DMS153 (cell line): ENCODE results near the gene TRAPPC6A.

Source experiments
- DNase-seq: peaks from one replicate; lab custom pipeline; 2025; lab: John Stamatoyannopoulos, UW

The TRAPPC6A gene

GRCh38 chr19:45149129-45149528 lies 28.9 kb downstream of the TRAPPC6A start:
- no peak for DNase-seq

DNA sequence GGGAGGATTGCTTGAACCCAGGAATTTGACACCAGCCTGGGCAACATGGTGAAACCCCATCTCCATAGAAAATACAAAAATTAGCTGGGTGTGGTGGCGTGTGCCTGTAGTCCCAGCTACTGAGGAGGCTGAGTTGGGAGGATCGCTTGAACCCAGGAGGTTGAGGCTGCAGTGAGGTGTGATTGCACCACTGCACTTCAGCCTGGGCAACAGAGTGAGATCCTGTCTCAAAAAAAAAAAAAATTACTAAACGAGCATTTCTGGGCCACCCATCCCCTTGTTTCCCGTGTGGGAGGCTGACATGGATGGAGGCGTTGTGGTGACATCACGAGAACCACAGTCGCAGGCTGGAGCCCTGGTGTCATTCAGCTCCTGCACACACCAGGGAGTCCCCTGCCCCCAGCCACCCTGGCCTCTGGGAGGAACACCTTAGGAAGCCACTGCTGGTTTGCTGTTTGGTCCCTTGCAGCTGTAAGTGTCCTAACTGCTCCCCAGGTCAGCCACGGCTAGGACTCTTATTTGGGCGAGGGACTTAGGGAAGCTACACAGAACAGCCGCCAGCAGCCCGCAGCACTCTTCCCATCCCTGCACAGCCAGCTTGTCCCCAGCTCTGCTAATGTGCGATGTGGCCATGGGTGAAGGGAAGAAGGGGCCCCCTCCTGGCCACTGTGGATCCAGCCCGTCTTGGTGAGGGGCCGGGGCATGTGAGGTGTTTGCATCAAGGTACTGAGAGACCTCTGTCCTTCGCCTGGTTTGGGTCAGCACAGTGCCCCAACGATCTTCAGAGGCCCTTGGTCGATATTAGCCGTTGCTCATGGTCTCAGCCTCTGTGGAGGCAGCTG lies 30.0 kb downstream of the TRAPPC6A start:
- DNase-seq, result no peak

- DNase-seq, result no peak
Measured at GRCh38 chr19:45146741-45147205, 31.3 kb downstream of the TRAPPC6A start.

GRCh38 chr19:45146251-45146650 lies 31.8 kb downstream of the TRAPPC6A start:
- DNase-seq, result no peak

GRCh38 chr19:45145270-45146189 lies 32.5 kb downstream of the TRAPPC6A start:
- DNase-seq, result no peak

DNA sequence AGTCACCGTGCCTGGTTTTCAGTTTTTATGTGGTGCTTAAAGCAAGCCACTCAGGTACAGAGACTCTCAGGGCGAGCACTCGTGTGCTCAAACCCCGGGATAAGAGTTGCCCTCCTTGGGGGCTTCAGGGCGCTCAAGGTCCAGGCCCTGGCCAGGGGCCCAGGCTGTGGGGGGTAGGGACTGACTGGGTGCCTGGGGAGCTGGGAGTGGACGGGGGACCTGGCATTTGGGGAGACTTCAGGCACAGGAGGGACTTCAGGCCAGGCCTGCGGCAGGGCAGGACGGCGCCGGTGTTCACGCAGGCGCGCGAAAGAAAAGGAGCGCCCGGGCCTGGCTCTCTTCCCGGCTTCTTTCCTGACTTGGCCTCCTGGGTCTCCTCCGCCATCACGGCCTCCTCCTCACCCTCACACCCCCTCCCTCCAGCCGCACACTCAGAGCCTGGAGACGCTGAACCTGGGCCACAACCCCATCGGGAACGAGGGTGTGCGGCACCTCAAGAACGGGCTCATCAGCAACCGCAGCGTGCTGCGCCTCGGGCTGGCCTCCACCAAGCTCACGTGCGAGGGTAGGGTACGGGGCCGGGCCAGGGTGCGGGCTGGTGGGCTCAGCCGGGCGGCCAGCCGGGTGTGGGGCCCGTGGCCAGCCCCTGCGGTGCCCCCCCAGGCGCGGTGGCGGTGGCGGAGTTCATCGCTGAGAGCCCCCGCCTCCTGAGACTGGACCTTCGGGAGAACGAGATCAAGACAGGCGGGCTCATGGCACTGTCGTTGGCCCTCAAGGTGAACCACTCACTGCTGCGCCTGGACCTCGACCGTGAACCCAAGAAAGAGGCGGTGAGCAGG lies 33.4 kb downstream of the TRAPPC6A start:
- no peak for DNase-seq

- no peak for DNase-seq
Measured at GRCh38 chr19:45142726-45143110, 35.3 kb downstream of the TRAPPC6A start.

DNA sequence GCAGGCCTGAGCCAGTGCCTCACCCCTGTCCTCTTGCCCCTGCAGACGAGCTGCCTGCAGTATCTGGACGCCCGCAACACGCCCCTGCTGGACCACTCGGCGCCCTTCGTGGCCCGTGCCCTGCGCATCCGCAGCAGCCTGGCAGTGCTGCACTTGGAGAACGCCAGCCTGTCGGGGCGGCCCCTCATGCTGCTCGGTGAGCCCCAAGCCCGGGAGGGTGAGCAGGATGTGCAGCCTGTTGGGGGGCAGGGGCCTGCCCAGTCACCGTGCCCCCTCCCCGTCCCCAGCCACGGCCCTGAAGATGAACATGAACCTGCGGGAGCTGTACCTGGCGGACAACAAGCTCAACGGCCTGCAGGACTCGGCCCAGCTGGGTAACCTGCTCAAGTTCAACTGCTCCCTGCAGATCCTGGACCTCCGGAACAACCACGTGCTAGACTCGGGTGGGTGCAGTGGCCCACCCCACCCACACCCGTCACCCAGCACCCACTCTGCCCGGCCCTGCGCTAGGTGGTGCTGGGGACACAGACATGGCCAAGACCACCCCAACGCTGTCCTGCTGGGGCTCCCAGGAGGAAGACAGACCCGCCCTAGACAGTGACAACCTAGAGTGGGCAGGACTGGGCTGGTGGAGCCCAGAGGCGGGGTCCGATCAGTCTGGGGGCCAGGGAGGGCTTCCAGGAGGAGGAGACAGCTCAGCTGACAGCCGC lies 35.9 kb downstream of the TRAPPC6A start:
- DNase-seq, result no peak

GRCh38 chr19:45141203-45141900 lies 36.7 kb downstream of the TRAPPC6A start:
- DNase-seq, result no peak

DNA sequence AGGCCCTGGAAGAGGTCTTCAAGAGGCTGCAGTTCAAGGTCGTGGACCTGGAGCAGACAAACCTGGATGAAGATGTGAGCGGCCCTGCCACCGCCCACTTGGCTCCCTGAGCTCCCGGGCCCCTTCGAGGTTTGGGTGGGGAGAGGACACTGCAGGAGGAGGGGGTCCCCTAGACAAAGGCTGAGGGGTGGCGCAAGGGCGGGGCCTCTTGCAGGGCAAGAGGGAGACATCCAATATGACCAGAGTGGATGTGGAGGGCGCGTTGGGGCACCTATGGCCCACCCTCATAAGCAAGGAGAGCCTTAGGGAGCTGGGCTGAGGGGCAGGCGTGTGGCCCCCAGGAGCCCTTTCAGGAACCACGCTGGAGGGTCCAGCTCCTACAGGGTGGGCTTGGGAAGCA lies 37.5 kb downstream of the TRAPPC6A start:
- no peak for DNase-seq

DNA sequence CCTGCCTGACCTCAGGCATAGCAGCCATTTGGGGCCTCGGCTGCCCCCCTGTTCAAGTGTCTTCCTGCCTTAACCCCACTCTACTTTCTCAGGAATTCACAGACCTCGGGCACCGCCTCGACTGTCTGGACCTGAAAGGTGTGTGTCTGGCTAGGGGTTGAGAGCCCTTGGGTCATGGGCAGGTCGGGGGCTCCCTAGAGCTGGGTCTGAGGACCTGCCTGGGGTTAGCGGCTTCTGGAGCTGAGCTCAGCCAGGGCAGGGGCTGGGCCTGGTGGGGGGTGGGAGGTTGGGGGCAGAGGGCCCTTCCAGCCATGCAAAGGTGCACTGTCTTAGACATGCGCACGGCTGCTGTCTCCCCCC lies 37.9 kb downstream of the TRAPPC6A start:
- no peak for DNase-seq

DNA sequence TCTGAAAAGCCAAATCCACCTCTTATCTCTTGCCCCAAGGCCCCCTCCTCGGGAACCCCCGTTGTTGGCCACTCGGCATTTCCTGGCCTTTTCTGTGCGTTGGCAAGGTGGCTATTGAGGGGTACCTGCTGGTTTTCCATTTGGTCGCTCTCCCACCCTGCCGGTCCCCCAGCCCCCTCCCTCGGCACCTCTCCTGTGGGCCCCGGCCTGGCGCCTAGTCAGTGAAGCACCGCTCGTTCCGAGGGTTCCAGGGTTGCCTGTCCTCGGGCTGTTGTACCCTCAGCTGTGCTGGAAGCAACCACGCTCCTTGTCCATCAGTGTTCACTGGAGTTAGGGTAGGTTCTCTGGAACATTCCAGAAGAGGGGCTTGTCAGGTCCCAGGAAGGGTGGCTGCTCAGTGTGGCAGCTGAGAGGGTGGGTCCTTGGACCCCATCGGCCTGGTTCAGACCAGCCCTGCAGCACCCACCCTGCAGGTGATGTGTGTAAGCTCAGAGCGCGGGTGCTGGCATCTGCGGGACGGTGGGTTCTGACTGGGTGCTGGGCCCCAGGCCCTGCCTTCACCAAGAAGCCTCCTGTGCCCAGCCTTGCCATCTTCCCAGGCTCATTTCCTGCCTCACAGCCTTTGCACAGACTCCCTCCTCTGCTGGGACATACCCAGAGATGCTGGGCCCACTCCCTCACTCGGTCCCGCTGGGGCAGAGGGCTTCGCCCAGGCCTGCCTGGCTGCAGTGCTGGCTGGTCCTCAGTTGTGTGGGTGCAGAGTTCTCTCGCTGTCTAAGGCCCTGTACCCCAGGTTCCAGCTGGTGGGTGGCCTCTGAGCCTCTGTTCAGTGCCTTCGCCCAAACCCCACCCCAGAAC lies 38.5 kb downstream of the TRAPPC6A start:
- DNase-seq, result no peak

- DNase-seq, result no peak
Measured at GRCh38 chr19:45138303-45138751, 39.7 kb downstream of the TRAPPC6A start.

GRCh38 chr19:45137179-45137761 lies 40.8 kb downstream of the TRAPPC6A start:
- DNase-seq, result no peak

- no peak for DNase-seq
Measured at GRCh38 chr19:45136507-45137178, 41.4 kb downstream of the TRAPPC6A start.

DNA sequence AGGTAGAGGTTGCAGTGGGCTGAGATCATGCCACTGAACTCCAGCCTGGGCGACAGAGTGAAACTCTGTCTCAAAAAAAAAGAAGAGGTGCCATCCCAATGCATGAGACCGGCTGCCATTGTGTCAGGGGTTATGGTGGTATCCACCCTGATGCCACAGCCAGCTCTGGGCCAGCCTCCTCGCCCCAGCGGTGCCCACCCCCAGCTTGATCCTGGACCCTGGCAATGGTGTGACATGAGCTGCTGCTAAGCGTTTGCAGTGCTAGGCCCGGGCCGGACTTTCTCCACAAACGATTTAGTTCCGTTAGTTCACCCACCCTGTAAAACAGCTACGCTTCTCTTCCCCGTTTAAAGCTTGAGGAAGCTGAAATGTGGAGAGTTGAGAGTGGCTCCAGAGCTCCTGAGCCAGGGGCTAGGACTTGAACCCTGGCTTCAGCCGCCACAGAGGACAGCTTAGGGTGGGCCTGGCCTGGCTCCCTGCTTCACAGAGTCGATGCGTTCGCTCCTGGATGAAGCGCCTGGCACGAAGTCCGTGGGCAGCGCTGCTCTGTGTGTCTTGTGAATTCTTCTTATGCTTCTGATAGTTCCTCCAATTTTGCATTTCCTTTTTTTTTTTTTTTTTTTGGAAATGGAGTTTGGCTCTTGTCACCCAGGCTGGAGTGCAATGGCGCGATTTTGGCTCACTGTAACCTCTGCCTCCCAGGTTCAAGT lies 42.7 kb downstream of the TRAPPC6A start:
- DNase-seq, result no peak

DNA sequence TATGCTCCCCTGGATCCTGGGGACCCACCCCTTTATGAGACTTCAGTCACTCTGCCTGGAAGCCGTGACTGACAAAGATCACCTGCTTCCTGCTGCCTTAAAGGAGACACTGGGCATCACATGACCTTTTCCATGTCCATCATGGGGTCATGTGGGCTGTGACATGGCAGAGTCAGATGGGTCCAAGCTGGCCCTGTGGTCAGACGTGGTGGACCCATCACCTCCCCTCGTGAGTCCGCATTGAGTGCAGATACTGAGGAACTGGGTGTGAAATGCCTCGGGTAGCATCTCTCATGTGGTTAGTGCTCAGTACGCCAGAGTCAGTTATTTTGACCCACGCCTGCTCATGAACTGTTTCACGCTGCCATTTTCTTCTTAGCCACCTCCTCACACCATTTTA lies 44.4 kb downstream of the TRAPPC6A start:
- no peak for DNase-seq
